Endothelial cell of umbilical vein (primary cell): ENCODE results near the gene ZSWIM6. TPM values are rescaled to one million over a fixed set of nuclear protein-coding genes. Genes with fewer than 3 reads are reported as not detected.

Experiments
- BruUV-seq: library from RNA; stranded (reverse); fragments of 400-500 nt; replicated peaks from 2 replicates; lab custom pipeline; 2021; lab: Mats Ljungman, UMichigan
- CTCF ChIA-PET: fragments of 300-600, 350-600 bp; sonication (Branson Sonifier 250); formaldehyde crosslinking; loops from one replicate; lab custom pipeline; 2021; ENCODE audit warnings: antibody characterized with exemption, inconsistent platforms; lab: Charles Lee
- POLR2A ChIA-PET: fragments of 300-600, 350-600 bp; sonication (Branson Sonifier 250); formaldehyde crosslinking; loops from one replicate; lab custom pipeline; 2021; ENCODE audit warnings: antibody characterized with exemption, inconsistent platforms; lab: Charles Lee
- DNase-seq: peaks from one replicate; pipeline ENCODE4 v3.0.0-alpha.2; 2011; ENCODE audit warnings: low read depth, low spot score
- FAIRE-seq: peaks from 2 replicates; lab custom pipeline; 2011; peaks lifted over from hg19 to GRCh38; lab: Jason Lieb, UNC
- H2AFZ ChIP-seq: 2 replicates; pipeline ENCODE4 v1.6.0; 2012; ENCODE audit warnings: low read depth, low read length, control low read depth, inconsistent platforms
- H3K27ac ChIP-seq: 2 replicates; pipeline ENCODE4 v1.5.1; 2011; ENCODE audit warnings: low read depth, mild to moderate bottlenecking, control low read depth, low read length, moderate library complexity; ENCODE audit not compliant: insufficient read depth
- H3K27me3 ChIP-seq, 2 experiments: 2 replicates each; pipeline versions ENCODE4 v1.6.0 to v1.6.1; 2011; ENCODE audit warnings: low read length in 2 of 2, mixed read lengths in 1 of 2; ENCODE audit not compliant: control insufficient read depth in 2 of 2, insufficient read depth in 2 of 2
- H3K36me3 ChIP-seq, 2 experiments: 2 replicates in 1 of 2; 3 replicates in 1 of 2; pipeline ENCODE4 v1.5.1; 2011; ENCODE audit warnings: low read length in 2 of 2, mild to moderate bottlenecking in 1 of 2, moderate library complexity in 1 of 2; ENCODE audit not compliant: control insufficient read depth in 2 of 2, insufficient read depth in 2 of 2; ENCODE audit errors: extremely low read depth in 1 of 2
- H3K4me1 ChIP-seq: 3 replicates; pipeline ENCODE4 v1.5.1; 2011; ENCODE audit warnings: mild to moderate bottlenecking, low read length; ENCODE audit not compliant: control insufficient read depth, insufficient read depth; ENCODE audit errors: extremely low read depth
- H3K4me2 ChIP-seq: 2 replicates; pipeline ENCODE4 v1.6.1; 2011; ENCODE audit warnings: low read length, control low read depth, mixed read lengths; ENCODE audit not compliant: insufficient read depth
- H3K4me3 ChIP-seq, 3 experiments: fragments of 200-600 bp in 1 of 3; sonication (generic), shearing (Covaris generic) in 1 of 3; replicated peaks in 1 of 3; 2 replicates each; pipeline ENCODE4 v1.5.1; 2011 to 2016; ENCODE audit warnings: control low read depth in 3 of 3, low read length in 3 of 3, mild to moderate bottlenecking in 2 of 3, inconsistent platforms in 1 of 3, low read depth in 1 of 3, moderate library complexity in 1 of 3; ENCODE audit not compliant: insufficient read depth in 1 of 3
- H3K79me2 ChIP-seq: 2 replicates; pipeline ENCODE4 v1.6.0; 2012; ENCODE audit warnings: low read length, inconsistent platforms; ENCODE audit not compliant: control insufficient read depth, insufficient read depth
- H3K9ac ChIP-seq: replicated peaks from 2 replicates; pipeline ENCODE3; 2011; ENCODE audit warnings: low read length, control low read depth; ENCODE audit not compliant: insufficient read depth; ENCODE audit errors: extremely low read depth
- H3K9me1 ChIP-seq: replicated peaks from 3 replicates; pipeline ENCODE4 v1.6.0; 2011; ENCODE audit warnings: mild to moderate bottlenecking, low read length; ENCODE audit not compliant: control insufficient read depth, insufficient read depth; ENCODE audit errors: extremely low read depth
- H3K9me3 ChIP-seq: replicated peaks from 2 replicates; pipeline ENCODE4 v1.5.1; 2012; ENCODE audit warnings: low read length, inconsistent platforms; ENCODE audit not compliant: control insufficient read depth, insufficient read depth
- H4K20me1 ChIP-seq: replicated peaks from 2 replicates; pipeline ENCODE3; 2011; ENCODE audit warnings: mild to moderate bottlenecking, low read length; ENCODE audit not compliant: control insufficient read depth, insufficient read depth; ENCODE audit errors: extremely low read depth
- GATA2 ChIP-seq: IDR thresholded peaks from 2 replicates; pipeline ENCODE4 v1.7.0; 2011; ENCODE audit warnings: low read depth, mild to moderate bottlenecking, moderate library complexity, mixed read lengths, low read length; ENCODE audit not compliant: insufficient read length, insufficient read depth
- JUN ChIP-seq: IDR thresholded peaks from 2 replicates; pipeline ENCODE4 v1.6.1; 2011; ENCODE audit warnings: borderline replicate concordance, low read depth; ENCODE audit not compliant: insufficient read length, insufficient read depth
- POLR2A ChIP-seq: IDR thresholded peaks from 2 replicates; pipeline ENCODE4 v1.6.1; 2012; ENCODE audit warnings: low read depth, mild to moderate bottlenecking, control low read depth, low read length
- POLR2AphosphoS5 ChIP-seq: IDR thresholded peaks from 2 replicates; pipeline ENCODE4 v1.6.1; 2012; ENCODE audit warnings: low read depth, mild to moderate bottlenecking, control low read depth, low read length, moderate library complexity; ENCODE audit not compliant: insufficient read depth
- dilution Hi-C: fragments of 300-500 bp; cut with MboI; formaldehyde crosslinking; loops from one replicate; pipeline ENCODE4 v1.15.0; 2019; ENCODE audit warnings: low sequenced_read_pairs; ENCODE audit not compliant: extremely low pct_ligation_motif_present
- intact Hi-C: fragments of 100-400 bp; cut with micrococcal nuclease; formaldehyde crosslinking; loops from one replicate; pipeline ENCODE4 v1.10.0; 2022
- polyA plus RNA-seq, 4 experiments: library from polyadenylated mRNA; depleted of rRNA in 3 of 4; stranded (reverse) in 3 of 4; unstranded in 1 of 4; fragments of >200 nt; gene quantifications; 2 replicates each; pipeline versions ENCODE4 v1.2.1 to v1.2.3, GENCODE V29; 2011 to 2012; ENCODE audit warnings: missing spikeins in 1 of 4
- total RNA-seq: library from RNA; stranded (reverse); gene quantifications from 2 replicates; pipeline ENCODE4 v1.2.3, GENCODE V29; 2021

The ZSWIM6 gene
- total and polyA plus RNA-seq, 2 donors (not counting 3 experiments of a cell fraction or from before 2014, with no cell fraction given), result 14.9 to 25.3 TPM

- ChIA-PET POLR2A (no interaction called here), CTCF (interaction anchor here (1.2 kb wide), 1 partner anchor 15 kb away, joined by 3 read pairs; no protein-coding TSS in a partner anchor)
- peaks cover 2% of the 10 kb centered on the region for H3K9me1 ChIP-seq
- H3K4me2 ChIP-seq, result no peak overlapping the region
- TF ChIP-seq GATA2 (no peak), POLR2A (no peak)
- no peaks in the 10 kb centered on the region for H3K9me3 ChIP-seq
- peaks cover 9% of the 10 kb centered on the region for H4K20me1 ChIP-seq
- no peak overlapping the region for H2AFZ ChIP-seq
- no peak overlapping the region for H3K9ac ChIP-seq
- DNase-seq (no peak), FAIRE-seq (no peak)
- peaks cover 47% of the 10 kb centered on the region for H3K79me2 ChIP-seq
- no TSS peak for BruUV-seq
- H3K36me3 ChIP-seq, result peaks cover 0 to 7% of the 10 kb centered on the region in 2 experiments
- H3K4me3 ChIP-seq, result no peak overlapping the region
- H3K27ac ChIP-seq, result no peak overlapping the region
- dilution Hi-C loops (no loop called here), intact Hi-C loops (no loop called here)
- no peaks in the 10 kb centered on the region for H3K4me1 ChIP-seq
- H3K27me3 ChIP-seq, result no peaks in the 10 kb centered on the region
These were observed 159.8 kb downstream of the ZSWIM6 start for GRCh38 chr5:61491861-61492260.

- H4K20me1 ChIP-seq, result peaks cover 3% of the 10 kb centered on the region
- no peaks in the 10 kb centered on the region for H3K27me3 ChIP-seq
- H3K27ac ChIP-seq, result no peak overlapping the region
- H3K79me2 ChIP-seq, result peaks cover 41% of the 10 kb centered on the region
- H3K4me3 ChIP-seq, result no peak overlapping the region
- H3K9ac ChIP-seq, result no peak overlapping the region
- no peak overlapping the region for H3K4me2 ChIP-seq
- ChIA-PET CTCF (no interaction called here), POLR2A (no interaction called here)
- dilution Hi-C loops (no loop called here), intact Hi-C loops (no loop called here)
- no TSS peak for BruUV-seq
- no peak for DNase-seq
- no peak overlapping the region for H2AFZ ChIP-seq
- TF ChIP-seq JUN (no peak), POLR2AphosphoS5 (no peak)
- no peaks in the 10 kb centered on the region for H3K9me3 ChIP-seq
- no peak for FAIRE-seq
- no peaks in the 10 kb centered on the region for H3K4me1 ChIP-seq
- peaks cover 0 to 7% of the 10 kb centered on the region in 2 experiments for H3K36me3 ChIP-seq
- H3K9me1 ChIP-seq, result peaks cover under 1% of the 10 kb centered on the region
These were observed 161.9 kb downstream of the ZSWIM6 start for GRCh38 chr5:61493973-61494372.
